GM21360 (cell line): ENCODE measurements around the gene AOC2.
"Not testable (repeated sequence)": the region's sequence is repeated elsewhere in the genome, so short reads cannot be mapped to it uniquely, and the experiment has no call there.

ENCODE experiments used
- ATAC-seq: cut with Tn5 transposase; IDR thresholded peaks from one replicate; pipeline ENCODE4 v1.9.1; 2021; ENCODE audit warnings: mild to moderate bottlenecking, moderate library complexity; ENCODE audit not compliant: unreplicated experiment

The AOC2 gene

GRCh38 chr17:42830971-42831370, 13.4 kb upstream of the AOC2 start:
- ATAC-seq: no peak

DNA sequence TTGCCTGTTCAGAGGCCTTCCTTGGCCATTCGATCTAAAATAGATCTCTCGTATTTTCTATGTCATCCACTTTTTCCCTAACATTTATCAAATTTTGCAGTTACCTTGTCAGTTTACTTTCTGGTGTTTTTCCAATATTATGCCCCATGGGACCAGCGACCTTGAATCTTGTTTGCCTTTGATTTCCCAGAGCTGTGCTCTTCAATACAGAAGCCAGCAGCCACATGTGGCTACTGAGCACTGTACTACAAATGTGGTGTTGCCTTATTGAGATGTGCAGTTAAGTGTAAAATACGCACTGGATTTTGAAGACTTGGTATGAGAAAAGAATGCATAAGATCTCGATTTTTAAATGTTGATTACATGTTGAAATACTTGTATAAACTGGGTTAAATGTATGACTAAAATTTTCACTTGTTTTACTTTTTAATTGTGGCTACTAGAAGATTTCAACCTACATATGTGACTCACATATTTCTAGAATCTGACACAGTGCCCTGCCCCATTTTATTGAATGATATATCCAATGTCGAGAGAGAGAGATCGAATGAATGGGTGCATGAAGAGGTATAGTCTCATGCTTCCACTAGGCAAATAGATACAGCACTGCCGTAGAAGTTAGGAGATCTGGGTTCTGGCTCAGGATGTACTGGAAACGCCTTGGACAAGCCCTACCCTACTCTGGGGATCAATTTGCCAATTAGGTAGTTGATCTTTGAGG, 12.0 kb upstream of the AOC2 start:
- ATAC-seq: peak; percentile 2

GRCh38 chr17:42832934-42833766, 11.2 kb upstream of the AOC2 start, which contains the start of gene PSME3:
PSME3 (plus strand) TSS chr17:42833397; CDS start chr17:42833632, 235 bp downstream.
- ATAC-seq: peak; percentile 75

- ATAC-seq: no peak
Observed at GRCh38 chr17:42833767-42834422, 10.5 kb upstream of the AOC2 start.

DNA sequence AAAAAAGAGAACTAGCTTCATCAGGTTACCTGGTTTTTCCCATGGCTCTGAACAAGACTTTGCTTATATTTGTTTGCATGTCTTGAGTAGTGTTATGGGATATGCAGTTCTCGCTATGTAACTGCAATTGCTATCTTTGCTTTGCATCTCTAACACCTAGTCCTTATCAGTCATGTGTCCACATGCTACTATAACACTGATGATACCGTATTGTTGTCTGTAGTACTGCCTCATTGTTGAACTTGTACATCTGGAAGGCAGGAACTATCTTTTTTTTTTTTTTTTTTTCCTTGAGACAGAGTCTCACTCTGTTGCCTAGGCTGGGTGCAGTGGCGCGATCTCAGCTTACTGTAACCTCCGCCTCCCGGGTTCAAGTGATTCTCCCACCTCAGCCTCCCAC, 8.6 kb upstream of the AOC2 start:
- ATAC-seq: no peak

- ATAC-seq: no peak
Observed at GRCh38 chr17:42841975-42842685, 2.2 kb upstream of the AOC2 start.

DNA sequence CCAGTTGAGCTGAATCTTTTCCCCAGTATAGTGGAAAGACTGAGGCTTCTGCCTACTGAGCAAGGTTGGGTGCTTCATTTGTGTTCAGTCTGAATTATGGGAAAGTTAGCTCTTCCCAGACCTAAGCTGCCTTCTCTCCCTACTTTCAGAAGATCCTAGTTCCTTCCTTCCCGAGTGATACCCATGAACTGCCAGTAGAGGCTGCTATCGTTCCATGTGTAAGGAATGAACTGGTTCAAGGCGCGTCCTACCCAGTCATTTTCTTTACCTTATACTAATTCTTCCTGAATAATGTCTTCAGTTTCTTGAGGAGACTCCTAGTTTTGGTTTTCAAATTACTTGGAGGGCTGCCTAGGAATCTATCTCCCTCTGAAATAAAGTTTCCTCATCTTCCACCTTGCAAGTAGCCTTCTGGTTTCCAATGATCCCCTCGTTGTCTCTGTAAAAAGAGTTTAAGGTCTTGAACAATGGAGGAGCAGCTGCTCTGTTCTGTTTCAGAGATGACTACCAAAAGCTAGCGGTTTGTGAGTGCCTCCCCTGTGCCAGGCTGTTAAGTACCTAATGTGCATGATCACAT, 934 bp upstream of the AOC2 start:
- ATAC-seq: no peak

DNA sequence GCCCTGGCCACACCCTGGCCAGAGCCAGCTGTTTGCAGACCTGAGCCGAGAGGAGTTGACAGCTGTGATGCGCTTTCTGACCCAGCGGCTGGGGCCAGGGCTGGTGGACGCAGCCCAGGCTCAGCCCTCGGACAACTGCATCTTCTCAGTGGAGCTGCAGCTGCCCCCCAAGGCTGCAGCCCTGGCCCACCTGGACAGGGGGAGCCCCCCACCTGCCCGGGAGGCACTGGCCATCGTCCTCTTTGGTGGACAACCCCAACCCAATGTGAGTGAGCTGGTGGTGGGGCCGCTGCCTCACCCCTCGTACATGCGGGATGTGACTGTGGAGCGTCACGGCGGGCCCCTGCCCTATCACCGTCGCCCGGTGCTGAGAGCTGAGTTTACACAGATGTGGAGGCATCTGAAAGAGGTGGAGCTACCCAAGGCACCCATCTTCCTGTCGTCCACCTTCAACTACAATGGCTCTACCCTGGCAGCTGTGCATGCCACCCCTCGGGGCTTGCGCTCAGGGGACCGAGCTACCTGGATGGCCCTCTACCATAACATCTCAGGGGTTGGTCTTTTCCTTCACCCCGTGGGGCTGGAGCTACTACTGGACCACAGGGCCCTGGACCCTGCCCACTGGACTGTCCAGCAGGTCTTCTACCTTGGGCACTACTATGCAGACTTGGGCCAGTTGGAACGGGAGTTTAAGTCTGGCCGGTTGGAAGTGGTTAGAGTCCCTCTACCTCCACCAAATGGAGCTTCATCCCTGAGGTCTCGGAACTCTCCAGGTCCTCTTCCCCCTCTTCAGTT, 578 bp downstream of the AOC2 start:
- no peak for ATAC-seq

DNA sequence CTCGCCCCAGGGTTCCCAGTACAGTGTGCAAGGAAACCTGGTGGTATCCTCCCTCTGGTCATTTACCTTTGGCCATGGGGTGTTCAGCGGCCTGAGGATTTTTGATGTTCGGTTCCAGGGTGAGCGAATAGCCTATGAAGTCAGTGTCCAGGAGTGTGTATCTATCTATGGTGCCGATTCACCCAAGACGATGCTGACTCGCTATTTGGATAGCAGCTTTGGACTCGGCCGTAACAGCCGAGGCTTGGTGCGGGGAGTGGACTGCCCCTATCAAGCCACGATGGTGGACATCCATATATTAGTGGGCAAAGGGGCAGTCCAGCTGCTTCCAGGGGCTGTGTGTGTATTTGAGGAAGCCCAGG, 1.2 kb downstream of the AOC2 start:
- ATAC-seq: no peak

- ATAC-seq: no peak
Observed at GRCh38 chr17:42845918-42846593, 1.7 kb downstream of the AOC2 start.

DNA sequence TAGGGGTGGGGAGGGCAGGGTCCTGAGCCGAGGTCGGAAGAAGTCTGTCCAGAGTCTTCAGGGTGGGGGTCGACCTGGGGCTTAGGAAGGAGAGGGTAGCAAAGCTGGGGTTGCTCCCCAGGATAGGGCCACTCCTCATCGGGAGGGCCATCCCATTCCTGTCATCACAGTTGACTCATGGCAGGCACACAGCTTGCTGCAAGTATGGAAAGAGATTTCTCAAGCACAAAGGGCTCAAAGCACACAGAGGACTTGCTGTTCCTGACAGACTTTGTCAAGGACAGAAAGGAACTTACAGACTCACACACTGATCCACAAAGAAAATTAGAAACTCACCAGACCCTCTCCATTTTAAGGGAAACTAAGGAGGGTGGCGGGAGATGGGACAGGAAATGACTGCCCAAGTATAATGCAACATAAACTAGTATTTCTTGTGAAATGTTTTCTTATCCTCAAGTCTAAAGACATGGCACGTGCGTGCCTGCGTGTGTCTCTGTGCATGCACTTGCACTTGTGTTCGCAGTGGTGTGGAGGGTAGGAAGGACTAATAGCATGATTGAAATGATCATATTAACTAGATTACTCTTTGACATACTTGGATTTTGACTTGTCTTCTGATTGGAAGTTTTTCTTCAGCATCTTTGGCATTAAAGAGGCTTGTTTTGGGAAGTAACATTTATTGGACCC, 2.4 kb downstream of the AOC2 start:
- no peak for ATAC-seq

DNA sequence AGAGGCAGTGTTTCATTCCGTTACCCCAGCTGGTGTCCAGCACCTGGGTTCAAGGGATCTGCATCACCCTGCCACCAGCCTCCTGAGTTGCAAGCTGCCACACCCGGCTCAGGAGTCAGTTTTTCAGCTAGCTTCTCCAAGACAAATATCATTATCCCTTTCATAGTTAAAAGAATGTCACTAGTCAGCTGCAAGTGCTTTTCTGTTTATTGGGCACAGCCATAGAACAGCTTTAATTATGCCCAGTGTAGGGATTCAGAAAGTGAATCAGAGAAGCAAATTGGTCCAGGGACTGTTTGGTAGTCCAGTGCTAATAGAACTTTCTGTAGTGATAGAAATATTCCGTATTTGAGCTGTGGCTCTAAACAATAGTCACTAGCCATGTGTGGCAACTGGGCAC, 3.7 kb downstream of the AOC2 start:
- no peak for ATAC-seq

- ATAC-seq: no peak
Observed at GRCh38 chr17:42849031-42849430, 4.7 kb downstream of the AOC2 start.

- ATAC-seq: no peak
Observed at GRCh38 chr17:42849451-42850181, 5.2 kb downstream of the AOC2 start.

DNA sequence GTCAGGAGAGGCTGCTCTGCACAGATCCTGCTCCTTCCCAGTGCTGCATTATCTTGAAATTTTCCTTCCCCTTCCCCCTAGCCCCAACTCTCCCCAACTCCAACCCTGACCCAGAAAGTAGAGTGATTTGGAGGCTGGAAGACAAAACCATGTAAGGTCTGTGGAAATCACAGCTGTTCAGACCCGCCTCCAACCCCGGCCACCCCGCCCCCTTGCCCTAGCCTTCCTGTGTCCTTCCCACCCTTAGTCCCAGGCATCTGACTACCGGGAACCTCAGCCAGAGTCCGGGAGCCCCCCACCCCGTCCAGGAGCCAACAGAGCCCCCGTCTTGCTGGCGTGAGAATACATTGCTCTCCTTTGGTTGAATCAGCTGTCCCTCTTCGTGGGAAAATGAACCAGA, 6.6 kb downstream of the AOC2 start, which contains the start of gene AOC3:
AOC3 (plus strand) TSS at position 246 of the 400 bp plus-strand sequence; CDS start at position 391, 145 bp downstream.
- ATAC-seq: no peak

DNA sequence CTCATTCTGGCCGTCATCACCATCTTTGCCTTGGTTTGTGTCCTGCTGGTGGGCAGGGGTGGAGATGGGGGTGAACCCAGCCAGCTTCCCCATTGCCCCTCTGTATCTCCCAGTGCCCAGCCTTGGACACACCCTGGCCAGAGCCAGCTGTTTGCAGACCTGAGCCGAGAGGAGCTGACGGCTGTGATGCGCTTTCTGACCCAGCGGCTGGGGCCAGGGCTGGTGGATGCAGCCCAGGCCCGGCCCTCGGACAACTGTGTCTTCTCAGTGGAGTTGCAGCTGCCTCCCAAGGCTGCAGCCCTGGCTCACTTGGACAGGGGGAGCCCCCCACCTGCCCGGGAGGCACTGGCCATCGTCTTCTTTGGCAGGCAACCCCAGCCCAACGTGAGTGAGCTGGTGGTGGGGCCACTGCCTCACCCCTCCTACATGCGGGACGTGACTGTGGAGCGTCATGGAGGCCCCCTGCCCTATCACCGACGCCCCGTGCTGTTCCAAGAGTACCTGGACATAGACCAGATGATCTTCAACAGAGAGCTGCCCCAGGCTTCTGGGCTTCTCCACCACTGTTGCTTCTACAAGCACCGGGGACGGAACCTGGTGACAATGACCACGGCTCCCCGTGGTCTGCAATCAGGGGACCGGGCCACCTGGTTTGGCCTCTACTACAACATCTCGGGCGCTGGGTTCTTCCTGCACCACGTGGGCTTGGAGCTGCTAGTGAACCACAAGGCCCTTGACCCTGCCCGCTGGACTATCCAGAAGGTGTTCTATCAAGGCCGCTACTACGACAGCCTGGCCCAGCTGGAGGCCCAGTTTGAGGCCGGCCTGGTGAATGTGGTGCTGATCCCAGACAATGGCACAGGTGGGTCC, 7.2 kb downstream of the AOC2 start:
- ATAC-seq: not testable (repeated sequence)

DNA sequence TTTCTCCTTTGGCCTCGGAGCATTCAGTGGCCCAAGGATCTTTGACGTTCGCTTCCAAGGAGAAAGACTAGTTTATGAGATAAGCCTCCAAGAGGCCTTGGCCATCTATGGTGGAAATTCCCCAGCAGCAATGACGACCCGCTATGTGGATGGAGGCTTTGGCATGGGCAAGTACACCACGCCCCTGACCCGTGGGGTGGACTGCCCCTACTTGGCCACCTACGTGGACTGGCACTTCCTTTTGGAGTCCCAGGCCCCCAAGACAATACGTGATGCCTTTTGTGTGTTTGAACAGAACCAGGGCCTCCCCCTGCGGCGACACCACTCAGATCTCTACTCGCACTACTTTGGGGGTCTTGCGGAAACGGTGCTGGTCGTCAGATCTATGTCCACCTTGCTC, 8.0 kb downstream of the AOC2 start:
- ATAC-seq: no peak
